MM.1S (cell line): ENCODE results near the gene PPP3R1.

Experiments
- CTCF ChIP-seq: fragments of 300-600 bp; sonication (generic); IDR thresholded peaks from 2 replicates; pipeline ENCODE4 v1.5.1; 2016; ENCODE audit warnings: antibody characterized with exemption, low read length, mixed read lengths
- EZH2phosphoT487 ChIP-seq: fragments of 300-600 bp; sonication (generic); IDR thresholded peaks from 2 replicates; pipeline ENCODE4 v1.6.1; 2018; ENCODE audit warnings: antibody characterized with exemption, low read length

- no peak for TF ChIP-seq CTCF
- no peak for TF ChIP-seq EZH2phosphoT487
Measured at GRCh38 chr2:68235090-68235489, 17.2 kb downstream of the PPP3R1 start.
